ENCODE measurements around the gene GABRP.

Gene GABRP, protein sequence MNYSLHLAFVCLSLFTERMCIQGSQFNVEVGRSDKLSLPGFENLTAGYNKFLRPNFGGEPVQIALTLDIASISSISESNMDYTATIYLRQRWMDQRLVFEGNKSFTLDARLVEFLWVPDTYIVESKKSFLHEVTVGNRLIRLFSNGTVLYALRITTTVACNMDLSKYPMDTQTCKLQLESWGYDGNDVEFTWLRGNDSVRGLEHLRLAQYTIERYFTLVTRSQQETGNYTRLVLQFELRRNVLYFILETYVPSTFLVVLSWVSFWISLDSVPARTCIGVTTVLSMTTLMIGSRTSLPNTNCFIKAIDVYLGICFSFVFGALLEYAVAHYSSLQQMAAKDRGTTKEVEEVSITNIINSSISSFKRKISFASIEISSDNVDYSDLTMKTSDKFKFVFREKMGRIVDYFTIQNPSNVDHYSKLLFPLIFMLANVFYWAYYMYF

DNA sequence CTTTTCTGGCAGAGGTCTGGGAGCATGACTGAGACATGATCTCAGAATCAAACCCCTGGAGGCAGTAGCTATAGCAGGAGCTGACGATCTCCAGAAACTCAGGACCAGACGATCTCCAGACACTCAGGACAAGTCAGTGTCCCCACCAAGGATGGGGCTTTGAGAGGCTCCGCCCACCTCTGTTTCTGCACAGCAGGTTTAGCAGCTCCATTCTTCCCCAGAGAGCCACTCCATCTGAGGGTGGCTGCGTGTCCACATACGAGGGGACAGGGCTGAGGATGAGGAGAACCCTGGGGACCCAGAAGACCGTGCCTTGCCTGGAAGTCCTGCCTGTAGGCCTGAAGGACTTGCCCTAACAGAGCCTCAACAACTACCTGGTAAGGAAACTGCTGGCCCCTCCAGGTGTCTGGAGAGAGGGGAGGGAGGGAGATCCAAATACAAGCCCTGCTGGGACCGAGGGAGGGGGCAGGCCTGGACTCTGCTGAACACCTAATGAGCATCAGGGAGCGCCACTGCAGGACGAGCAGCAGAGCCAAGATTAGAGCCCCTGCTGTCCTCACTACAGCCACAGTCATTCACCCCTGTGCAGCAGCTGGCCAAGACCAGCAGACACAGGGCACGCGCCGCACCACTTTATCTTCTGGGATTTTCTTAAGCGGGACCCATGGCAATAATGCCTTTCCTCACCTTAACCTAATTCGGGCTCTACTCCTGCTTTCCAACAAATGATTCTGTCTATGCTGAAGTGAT is at the start of gene GABRP:
GABRP (plus strand) TSS at position 228 of the 750 bp plus-strand sequence. CDS start 4,891 bp downstream, outside the sequence.
- no peak for DNase-seq (ENCODE audit: low read depth in 2 of 2)
- TF ChIP-seq, protein P1, sequence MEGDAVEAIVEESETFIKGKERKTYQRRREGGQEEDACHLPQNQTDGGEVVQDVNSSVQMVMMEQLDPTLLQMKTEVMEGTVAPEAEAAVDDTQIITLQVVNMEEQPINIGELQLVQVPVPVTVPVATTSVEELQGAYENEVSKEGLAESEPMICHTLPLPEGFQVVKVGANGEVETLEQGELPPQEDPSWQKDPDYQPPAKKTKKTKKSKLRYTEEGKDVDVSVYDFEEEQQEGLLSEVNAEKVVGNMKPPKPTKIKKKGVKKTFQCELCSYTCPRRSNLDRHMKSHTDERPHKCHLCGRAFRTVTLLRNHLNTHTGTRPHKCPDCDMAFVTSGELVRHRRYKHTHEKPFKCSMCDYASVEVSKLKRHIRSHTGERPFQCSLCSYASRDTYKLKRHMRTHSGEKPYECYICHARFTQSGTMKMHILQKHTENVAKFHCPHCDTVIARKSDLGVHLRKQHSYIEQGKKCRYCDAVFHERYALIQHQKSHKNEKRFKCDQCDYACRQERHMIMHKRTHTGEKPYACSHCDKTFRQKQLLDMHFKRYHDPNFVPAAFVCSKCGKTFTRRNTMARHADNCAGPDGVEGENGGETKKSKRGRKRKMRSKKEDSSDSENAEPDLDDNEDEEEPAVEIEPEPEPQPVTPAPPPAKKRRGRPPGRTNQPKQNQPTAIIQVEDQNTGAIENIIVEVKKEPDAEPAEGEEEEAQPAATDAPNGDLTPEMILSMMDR (IDR thresholded peaks at IDR 0.05; ENCODE audit: low read depth, low read length) = no peak
- no peak within 1 kb of the TSS for H3K4me3 ChIP-seq (replicated peaks in 1 of 2; ENCODE audit: low read depth in 2 of 2, low read length in 2 of 2)

DNA sequence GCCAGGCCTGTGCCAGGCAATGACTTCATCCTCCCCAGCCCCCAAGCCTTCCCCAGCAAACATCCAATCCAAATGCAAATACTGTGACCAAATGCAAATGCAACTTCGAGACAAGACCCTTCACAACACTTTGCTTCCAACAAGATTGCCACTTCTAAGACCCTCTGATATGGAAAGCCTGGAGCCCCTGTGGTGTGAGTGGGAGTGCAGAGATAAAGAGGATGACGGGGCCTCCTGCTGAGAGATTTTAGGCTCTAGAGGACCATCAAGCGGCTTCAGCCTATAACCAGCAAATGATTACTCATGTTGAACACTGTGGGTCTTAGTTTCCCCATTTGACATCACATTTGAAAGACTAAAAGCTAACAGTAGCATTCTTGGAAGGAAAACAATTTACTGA is 46.6 kb upstream of the GABRP start:
- TF ChIP-seq, protein P1 (IDR thresholded peaks at IDR 0.05; ENCODE audit: low read depth, low read length) = no peak
- no peak overlapping the region for H3K4me3 ChIP-seq (replicated peaks in 1 of 2; ENCODE audit: low read depth in 2 of 2, low read length in 2 of 2)
- DNase-seq (ENCODE audit: low read depth in 2 of 2) = no peak

DNA sequence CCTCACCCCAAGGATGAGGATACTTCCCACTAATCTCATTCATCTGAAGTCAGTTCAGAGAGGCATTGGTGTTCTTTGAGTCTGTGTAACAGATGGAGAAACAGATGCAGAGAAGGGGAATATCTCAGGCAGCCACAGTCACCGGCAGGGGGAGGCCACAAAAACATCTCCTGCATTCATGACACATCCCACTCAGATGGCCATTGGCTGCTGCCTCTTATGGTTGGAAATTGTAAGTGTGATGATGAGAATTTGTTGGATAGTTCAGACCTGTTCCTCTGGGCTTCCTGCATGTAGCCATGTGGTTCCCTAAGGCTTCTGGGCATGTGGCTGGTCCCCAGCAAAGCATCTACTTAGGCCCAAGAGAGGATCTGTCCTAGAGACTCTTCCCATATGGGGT is 45.9 kb upstream of the GABRP start:
- H3K4me3 ChIP-seq (replicated peaks in 1 of 2; ENCODE audit: low read depth in 2 of 2, low read length in 2 of 2) = no peak overlapping the region
- TF ChIP-seq, protein P1 (IDR thresholded peaks at IDR 0.05; ENCODE audit: low read depth, low read length) = no peak
- no peak for DNase-seq (ENCODE audit: low read depth in 2 of 2)

DNA sequence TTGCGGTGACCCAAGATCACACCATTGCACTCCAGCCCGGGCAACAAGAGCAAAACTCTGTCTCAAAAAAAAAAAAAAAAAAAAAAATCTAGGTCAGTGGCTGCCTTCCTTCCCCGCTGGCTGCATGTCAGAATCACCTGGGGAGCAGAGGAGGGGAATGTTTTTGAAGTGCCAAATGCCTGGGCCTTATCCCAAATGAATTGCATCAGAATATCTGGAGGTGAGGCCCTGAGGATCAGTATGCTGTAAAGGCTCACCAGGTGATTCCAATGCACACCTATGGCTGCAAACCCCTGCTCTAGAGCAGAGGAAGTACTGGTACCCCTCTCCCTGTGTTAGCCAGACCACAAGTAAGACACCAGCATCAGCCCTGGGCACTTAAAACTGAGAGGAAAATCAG is 44.7 kb upstream of the GABRP start:
- DNase-seq (ENCODE audit: low read depth in 2 of 2) = no peak
- H3K4me3 ChIP-seq (replicated peaks in 1 of 2; ENCODE audit: low read depth in 2 of 2, low read length in 2 of 2) = no peak overlapping the region
- TF ChIP-seq, protein P1 (IDR thresholded peaks at IDR 0.05; ENCODE audit: low read depth, low read length) = no peak

DNA sequence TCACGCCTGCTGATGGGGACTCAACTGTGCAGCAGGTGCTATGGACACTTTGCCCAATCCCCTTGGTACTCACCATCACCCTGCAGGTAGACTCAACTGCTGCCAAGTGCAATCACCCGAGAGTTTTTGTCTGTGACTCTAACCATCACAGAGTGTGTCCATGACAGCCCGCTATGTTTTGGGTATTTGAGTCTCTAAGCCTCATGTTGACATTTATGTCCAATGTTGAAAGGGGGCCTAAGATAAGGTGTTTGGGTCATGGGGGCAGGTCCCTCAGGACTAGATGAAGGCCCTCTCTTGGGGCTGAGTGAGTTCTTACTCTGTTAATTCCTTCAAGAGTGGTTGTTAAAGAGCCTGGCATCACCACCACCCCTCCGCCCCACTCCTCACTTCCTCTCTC is 44.1 kb upstream of the GABRP start:
- TF ChIP-seq, protein P1 (IDR thresholded peaks at IDR 0.05; ENCODE audit: low read depth, low read length) = no peak
- DNase-seq (ENCODE audit: low read depth in 2 of 2) = no peak
- H3K4me3 ChIP-seq (replicated peaks in 1 of 2; ENCODE audit: low read depth in 2 of 2, low read length in 2 of 2) = no peak overlapping the region

DNA sequence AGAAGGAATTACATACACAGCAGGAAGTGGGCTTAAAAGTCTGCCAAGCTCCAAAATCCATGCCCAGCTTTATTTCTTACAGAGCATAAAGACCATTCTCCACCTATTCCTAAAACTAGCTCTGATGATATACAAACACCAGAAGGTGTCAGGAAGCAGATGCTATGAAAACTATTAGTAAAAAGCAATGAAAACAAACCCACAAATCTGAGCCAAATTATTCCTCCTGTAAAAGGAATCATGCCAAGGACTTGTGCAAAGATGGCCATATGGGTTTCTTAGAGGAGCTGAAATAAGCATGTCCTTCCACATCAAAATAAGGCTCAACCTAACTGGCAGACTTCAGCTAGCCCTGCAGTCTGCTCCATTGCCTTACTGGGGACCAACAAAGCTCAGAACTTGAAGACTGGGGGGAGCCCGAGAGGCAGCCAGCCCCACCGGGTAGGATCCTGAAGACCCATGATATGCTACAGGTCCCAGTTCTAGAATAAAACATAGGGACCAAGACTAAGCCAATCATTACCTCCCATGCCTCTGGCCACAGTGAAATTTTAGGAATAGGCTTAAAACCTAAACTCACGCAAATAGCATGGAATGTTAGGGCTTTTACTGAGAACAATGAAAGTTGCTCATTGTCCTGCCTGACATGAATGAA is 42.8 kb upstream of the GABRP start:
- DNase-seq (ENCODE audit: low read depth in 2 of 2) = no peak
- H3K4me3 ChIP-seq (replicated peaks in 1 of 2; ENCODE audit: low read depth in 2 of 2, low read length in 2 of 2) = no peak overlapping the region
- TF ChIP-seq, protein P1 (IDR thresholded peaks at IDR 0.05; ENCODE audit: low read depth, low read length) = no peak

Measured in cardiac fibroblast (primary cell).